GM18505 (cell line): ENCODE results near the gene GTSE1.

ENCODE experiments used
- ATAC-seq: cut with Tn5 transposase; IDR thresholded peaks from one replicate; pipeline ENCODE4 v1.9.1; 2021; ENCODE audit not compliant: unreplicated experiment
- POLR2A ChIP-seq: IDR thresholded peaks from 4 replicates; pipeline ENCODE4 v1.6.1; 2011; ENCODE audit warnings: borderline replicate concordance; ENCODE audit not compliant: insufficient read depth, insufficient read length; ENCODE audit errors: extremely low read depth

The GTSE1 gene

GRCh38 chr22:46361826-46362202 is 65.1 kb downstream of the GTSE1 start:
- no peak for TF ChIP-seq POLR2A
- ATAC-seq: no peak

GRCh38 chr22:46362203-46362933 is 65.7 kb downstream of the GTSE1 start:
- no peak for TF ChIP-seq POLR2A
- no peak for ATAC-seq

GRCh38 chr22:46362934-46363515 is 66.4 kb downstream of the GTSE1 start:
- no peak for ATAC-seq
- no peak for TF ChIP-seq POLR2A

GRCh38 chr22:46363611-46364321 is 67.1 kb downstream of the GTSE1 start:
- TF ChIP-seq POLR2A: no peak
- no peak for ATAC-seq

- TF ChIP-seq POLR2A: no peak
- ATAC-seq: no peak
Observed at GRCh38 chr22:46364341-46365165, 67.9 kb downstream of the GTSE1 start.

- ATAC-seq: no peak
- TF ChIP-seq POLR2A: no peak
Observed at GRCh38 chr22:46365166-46365624, 68.5 kb downstream of the GTSE1 start.

- no peak for TF ChIP-seq POLR2A
- no peak for ATAC-seq
Observed at GRCh38 chr22:46366327-46366731, 69.7 kb downstream of the GTSE1 start.

- TF ChIP-seq POLR2A: no peak
- no peak for ATAC-seq
Observed at GRCh38 chr22:46366801-46367706, 70.4 kb downstream of the GTSE1 start.

GRCh38 chr22:46367707-46368191 is 71.1 kb downstream of the GTSE1 start:
- no peak for TF ChIP-seq POLR2A
- ATAC-seq: no peak

- no peak for ATAC-seq
- TF ChIP-seq POLR2A: no peak
Observed at GRCh38 chr22:46368422-46368821, 71.8 kb downstream of the GTSE1 start.

GRCh38 chr22:46368871-46369715 is 72.4 kb downstream of the GTSE1 start:
- no peak for ATAC-seq
- no peak for TF ChIP-seq POLR2A
